Renal cortical epithelial cell (primary cell): Measurements from ENCODE around the gene PPARA. TPM values are rescaled to one million over a fixed set of nuclear protein-coding genes. Genes with fewer than 3 reads are reported as not detected.

Source experiments
- DNase-seq: peaks from one replicate; pipeline ENCODE4 v3.0.0-alpha.2; 2011; ENCODE audit warnings: low read depth
- total RNA-seq: library from RNA; depleted of rRNA; stranded (reverse); fragments of >200 nt; gene quantifications from 2 replicates; pipeline ENCODE4 v1.2.3, GENCODE V29; 2014

PPARA gene
- total RNA-seq, 1 donor from 2014 or later = 19.8 TPM

DNA sequence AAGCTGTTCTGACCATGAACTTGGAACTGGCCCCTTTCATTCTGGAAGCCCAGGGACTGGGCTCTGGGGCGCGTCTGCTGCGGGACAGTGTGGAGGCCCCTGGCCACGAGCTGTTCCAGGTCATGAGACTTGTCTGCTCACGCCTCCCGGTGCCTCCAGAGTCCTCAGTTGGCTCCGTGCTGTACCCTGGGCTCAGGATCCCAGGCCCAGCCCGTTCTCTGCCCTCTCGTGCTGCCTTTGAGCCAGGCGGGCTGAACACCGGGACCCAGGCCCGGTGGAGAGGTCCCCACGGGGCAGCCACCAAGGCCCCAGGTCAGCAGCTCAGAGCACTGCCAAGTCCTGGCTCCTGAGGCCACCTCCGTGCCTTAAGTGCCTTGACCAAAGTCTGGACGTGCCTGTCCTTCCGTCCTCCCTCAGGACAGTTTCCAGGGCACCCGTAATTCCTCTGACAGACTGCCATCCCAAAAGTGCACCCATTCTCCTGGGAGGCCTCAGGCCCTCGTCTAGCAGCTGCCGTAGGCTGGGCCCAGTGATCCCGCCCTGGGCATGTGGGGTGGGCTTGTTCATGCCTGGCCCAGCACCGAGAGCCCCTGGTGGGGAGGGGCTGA lies 36.3 kb upstream of the PPARA start:
- no peak for DNase-seq

- DNase-seq = no peak
These were observed 35.6 kb upstream of the PPARA start for GRCh38 chr22:46114518-46115387.

GRCh38 chr22:46115388-46115678 lies 35.0 kb upstream of the PPARA start:
- DNase-seq = no peak

DNA sequence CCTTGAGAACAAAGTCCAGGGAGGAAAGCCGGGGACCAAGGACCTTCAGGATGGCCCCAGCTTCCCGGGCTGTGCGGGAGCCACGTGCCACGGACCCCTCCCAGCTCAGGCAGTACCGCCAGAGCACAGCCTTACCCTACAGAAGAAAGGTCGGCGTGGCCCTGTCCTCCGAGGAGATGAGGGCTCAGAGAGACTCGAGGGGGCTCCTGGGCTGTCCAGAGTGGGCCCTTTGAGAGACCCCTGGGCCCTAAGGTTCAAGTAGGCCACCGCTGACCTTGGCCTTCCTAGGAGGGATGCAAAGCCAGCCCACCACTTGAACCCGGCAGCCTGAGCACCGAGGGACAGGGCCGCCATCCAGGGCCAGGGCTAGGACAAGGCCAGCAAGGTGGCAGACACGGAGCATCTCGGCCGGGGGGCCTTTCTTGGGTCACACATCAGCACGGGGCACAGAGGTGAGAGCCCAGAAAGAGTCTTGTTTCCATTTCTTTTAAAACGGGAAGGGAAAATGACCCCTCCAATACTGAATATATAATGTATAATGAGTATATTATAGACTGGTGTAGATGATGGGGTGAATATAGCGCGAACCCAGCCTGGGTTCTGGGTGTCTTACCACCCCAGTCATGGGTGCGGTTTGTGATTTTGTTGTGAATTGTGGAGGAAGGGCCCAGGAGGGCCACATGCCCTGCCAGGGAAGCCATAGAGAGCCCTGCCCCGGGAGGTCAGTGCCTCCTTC lies 34.4 kb upstream of the PPARA start:
- DNase-seq = no peak

GRCh38 chr22:46116491-46116958 lies 33.8 kb upstream of the PPARA start:
- peak; percentile 66 for DNase-seq

GRCh38 chr22:46117206-46118199 lies 32.8 kb upstream of the PPARA start:
- no peak for DNase-seq

DNA sequence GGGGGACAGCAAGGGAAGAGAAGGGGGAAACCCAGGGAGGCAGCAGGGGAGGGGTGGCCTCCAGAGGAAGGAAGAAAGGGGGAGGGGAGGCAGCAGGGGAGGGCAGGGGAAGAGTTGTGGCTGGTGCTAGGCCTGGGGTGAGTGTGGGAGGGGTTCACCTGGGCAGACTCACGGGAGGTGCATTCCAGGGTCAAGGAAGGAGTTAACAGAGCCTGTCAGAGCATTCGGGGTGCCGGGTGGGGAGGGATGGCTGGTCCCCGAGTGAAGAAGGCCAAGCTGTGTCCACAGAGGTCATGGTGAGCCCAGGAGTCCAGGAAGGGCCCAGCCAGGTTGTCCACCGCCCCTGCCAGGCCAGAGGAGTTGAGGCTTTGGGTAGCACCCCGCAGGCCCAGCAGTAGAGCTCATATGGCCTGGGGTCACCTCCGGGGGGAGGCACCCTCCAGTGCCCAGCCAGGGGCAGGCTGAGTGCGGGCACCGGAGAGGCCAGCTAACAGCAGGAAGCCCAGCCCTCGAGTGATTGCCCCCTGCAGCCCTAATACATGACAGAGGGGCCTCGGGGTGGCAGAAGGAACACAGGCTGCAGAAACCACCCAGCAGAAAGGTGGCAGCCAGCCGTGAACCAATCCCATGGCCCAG lies 31.1 kb upstream of the PPARA start:
- DNase-seq = no peak

GRCh38 chr22:46119729-46120419 lies 30.5 kb upstream of the PPARA start:
- DNase-seq = no peak

DNA sequence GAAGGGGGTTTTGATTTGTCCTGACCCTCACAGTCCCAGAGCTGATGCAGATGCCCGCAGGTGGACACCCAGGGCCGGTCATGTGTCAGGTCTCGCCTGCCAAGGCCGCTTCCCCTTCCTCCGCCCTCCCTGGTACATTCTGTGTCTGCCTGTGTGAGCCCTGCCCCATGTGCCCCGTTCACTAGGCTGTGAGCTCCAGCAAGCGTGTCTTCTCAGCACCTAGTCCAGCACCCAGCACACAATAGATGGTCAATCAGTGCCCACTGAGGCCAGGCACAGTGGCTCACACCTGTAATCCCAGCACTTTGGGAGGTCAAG lies 29.9 kb upstream of the PPARA start:
- peak; percentile 55 for DNase-seq

DNA sequence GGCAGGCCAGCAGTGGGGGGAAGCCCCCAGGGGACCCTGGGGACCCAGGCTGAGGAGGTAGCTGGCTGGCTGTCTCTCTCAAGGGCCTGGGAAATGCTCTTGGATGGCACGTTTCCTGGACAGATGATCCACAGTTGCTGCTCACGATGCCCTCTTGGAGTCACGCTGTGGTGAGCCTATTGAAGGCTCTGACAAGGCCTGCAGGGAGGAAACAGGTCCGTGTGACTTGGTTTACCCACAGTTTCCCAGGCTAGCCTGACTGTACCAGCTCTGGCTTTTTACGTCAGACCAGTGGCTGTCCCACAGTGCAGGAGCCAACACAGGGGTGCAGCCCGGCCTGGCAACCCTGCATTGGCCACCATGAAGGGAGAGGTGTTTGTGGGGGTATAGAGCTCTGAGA lies 29.2 kb upstream of the PPARA start:
- no peak for DNase-seq

- DNase-seq = no peak
These were observed 28.6 kb upstream of the PPARA start for GRCh38 chr22:46121523-46122287.

DNA sequence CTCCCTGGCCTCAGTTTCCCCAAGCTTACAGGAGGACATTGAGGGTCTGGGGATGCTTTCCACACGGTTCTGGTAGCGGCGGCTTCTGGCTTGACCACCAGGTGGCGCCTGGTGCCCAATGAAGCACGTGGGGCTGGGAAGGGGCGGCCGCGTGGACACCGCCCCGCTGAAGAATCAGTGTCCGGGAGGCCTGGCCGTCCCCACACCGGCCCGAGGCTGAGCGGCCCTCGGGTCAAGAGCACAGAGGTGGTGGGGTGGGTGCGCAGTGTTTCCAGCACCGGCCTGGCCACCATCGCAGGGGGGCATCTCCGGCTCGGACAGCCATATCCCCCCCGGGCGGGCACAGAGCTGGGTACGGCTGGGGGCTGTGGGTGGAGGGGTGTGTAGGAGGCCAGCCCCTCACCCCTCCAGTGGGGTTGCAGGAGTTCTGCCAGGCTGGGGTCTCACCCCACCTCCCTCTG lies 27.8 kb upstream of the PPARA start:
- no peak for DNase-seq

- no peak for DNase-seq
These were observed 27.2 kb upstream of the PPARA start for GRCh38 chr22:46122980-46123693.

DNA sequence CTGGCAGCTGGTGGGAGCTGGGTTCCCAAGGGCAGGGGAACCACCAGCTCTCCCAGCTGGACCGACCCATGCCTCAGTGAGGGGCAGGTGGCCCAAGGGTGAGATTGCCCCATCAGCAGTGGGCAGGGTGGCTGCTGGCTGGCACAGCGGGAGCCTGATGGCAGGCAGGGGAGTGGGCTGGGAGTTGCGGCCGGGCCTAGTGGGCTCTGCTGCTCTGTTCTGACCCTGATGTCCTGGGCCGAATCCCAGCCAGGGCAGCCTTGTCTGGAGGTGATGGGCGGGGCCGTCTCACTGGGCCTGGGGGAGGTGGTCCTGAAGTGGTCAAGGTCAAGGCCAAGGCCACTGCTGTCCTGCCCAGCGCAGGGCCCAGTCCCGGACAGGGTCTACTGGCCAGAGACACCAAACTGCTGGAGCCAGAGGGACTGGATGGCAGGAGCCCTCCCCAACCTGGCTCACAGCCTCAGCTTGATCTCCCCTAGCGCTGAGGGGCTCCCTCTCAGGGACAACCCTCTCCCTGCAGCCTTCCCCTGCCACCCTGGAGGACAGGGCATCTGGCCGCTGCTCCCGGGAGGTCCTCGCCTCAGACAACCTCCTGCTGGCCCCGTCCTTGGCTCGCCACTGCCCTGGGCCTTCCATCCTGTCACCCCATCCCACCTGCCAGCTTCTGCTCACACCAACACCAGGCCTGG lies 26.5 kb upstream of the PPARA start:
- no peak for DNase-seq

DNA sequence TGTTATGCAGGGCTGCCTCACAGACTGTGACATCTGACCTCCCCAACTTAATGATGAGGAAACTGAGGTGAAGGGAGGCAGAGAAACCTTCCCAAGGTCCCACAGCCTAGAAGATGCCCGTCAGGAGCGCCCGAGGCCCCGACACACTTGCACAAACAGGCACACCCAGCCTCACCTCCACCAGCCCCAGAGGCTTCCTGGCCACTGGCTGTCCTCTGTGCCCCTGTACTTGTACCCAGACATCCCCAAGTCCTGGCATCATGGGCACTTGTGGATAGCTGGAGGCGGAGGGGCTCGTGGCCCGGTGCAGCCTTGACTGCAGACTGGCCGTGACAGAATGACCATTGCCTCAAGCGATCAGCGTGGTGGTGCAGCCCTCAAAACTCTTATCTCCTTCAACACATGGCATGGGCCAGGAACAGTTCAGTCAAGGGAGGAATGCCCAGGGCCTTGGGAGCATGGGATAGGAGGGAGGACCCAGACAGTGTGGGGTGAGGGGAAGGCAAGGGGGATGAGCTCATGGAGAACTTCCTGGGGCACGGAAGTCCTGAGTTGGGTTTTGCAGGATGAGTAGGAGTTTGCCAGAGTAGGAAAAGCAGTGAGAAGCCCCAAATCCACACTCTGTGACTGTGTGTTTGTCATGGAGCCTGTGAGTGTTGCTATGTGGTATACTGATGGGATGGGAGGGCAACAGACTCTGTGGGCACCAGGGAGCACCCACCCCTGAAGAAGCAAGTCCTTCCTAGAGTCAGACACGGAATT lies 25.8 kb upstream of the PPARA start:
- no peak for DNase-seq

DNA sequence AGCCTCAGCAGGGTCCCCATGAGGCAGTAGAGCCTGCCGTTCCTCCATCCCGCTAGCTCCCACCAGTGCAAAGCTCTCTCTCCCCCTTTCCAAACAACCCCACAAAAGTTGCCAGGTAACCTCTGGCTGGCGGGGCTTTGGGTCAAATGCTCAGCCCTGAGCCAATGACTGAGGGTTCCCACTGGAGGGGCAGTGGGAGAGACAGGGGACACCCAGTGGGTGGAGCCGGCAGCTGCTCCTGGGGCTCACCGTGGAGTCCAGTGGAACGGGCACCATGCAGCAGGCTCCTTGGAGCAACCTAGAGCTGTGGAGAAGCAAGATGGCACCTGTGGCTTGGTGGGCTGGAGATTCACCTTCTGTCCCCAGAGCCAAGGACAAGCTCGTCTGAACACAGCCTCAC lies 25.0 kb upstream of the PPARA start:
- DNase-seq = no peak
